NCI-H69 (cell line): Measurements from ENCODE around the gene C13orf46.
"Not testable (repeated sequence)": the region's sequence is repeated elsewhere in the genome, so short reads cannot be mapped to it uniquely, and the experiment has no call there.

Experiments used
- DNase-seq: peaks from one replicate; lab custom pipeline; 2025; lab: John Stamatoyannopoulos, UW

The C13orf46 gene

GRCh38 chr13:113991676-113992179 is 17.9 kb upstream of the C13orf46 start:
- DNase-seq, result no peak

DNA sequence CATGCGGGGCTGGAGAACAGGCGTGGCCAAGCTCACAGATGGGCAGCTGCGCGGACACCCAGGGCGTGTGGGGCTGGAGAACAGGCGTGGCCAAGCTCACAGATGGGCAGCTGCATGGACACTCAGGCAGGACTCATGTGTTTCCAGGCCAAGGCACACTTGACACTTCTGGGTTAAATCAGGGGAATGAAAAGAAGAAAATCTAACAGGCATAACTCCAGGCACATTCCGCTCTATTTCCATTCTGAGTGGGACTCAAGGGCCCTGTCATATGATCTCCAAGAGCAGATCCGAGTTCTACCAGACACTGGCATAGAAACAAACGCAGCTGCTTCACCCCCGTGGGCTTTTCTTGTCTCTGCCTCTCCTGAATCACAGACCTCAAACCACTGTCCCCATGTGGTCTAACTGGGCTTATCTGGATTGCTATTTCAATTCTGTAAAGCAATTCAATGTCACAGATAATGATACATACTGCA is 17.4 kb upstream of the C13orf46 start:
- DNase-seq, result peak; percentile 20

DNA sequence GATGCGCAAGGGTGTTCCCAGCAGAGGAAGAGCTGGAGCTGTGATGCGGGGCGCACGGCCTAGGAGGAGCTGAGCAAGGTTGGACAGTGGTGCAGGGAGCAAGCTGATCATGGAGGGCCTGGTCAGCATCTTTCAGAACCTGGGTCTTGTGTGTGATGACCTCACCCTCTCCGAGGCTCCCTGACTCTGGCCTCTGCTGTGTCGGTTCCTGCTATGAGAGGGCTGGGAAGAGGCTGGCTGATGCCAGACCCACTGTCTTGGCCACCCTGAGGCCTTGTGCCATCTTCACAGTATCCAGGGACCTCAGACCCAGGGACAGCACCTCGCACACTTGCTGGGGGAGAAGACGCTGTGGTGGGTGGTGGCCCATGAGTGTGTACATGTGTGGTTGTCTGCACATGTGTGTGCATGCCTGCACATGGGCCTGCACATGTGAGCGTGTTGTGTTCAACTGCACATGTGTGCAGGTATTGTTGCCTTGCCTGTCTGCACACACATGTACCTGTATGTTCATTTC is 16.5 kb upstream of the C13orf46 start:
- DNase-seq, result no peak

- DNase-seq, result no peak
These were observed 15.9 kb upstream of the C13orf46 start for GRCh38 chr13:113989585-113990300.

GRCh38 chr13:113988859-113989258 is 15.0 kb upstream of the C13orf46 start:
- not testable (repeated sequence) for DNase-seq

GRCh38 chr13:113982296-113982661 is 8.4 kb upstream of the C13orf46 start:
- no peak for DNase-seq

DNA sequence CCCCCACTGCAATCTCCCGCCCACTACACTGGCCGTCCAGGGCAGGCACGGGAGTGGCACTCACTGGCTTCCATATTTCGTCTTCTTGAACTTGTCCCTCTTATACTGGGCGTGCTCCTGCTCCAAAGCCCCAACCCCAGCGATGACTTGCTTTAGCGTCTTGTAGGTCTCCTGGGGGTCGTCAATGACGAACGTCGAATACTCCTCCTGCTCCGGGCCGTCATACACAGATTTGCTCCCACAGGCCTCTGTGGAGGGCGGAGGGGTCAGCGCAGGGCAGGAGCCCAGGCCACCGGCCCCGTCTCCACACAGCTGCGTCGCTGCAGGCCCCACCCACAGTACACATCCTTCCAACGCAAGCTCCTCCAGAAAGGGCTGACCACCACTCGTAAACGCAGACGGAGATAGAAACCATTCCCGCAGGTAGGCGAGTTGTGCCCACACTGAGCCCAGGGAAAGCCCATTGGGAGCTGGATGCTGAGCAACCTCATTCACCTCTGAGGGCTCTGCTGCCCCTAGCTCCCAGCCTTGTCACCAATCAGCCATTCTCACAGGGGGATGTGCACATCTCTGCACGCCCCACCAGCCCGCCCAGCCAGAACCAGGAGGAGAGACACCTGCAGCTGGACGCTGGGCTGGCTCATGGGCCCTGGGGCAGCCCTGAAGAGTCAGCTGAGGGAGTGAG is 7.9 kb upstream of the C13orf46 start:
- DNase-seq, result no peak

DNA sequence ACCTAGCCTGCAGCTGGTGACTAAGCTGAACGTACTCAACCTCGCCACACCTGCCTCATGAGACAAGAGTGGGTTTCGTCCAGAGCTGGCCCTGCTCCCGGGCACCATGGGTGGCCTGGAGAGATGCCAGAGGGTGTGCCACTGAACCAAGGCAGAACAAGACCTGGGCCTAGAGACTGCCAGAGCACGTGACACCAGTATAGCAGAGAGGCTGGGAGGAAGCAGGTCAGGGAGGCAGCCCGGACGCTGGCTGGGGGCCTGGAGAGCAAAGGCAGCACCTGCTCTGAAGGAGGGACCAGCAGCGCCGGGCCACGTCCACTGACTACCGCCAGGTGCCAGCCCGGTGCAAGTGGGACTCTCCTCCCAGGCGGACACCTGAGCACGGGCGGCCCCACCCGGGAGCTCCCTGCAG is 7.3 kb upstream of the C13orf46 start:
- DNase-seq, result peak; percentile 98

- no peak for DNase-seq
These were observed 6.7 kb upstream of the C13orf46 start for GRCh38 chr13:113980489-113981064.

- no peak for DNase-seq
These were observed 6.1 kb upstream of the C13orf46 start for GRCh38 chr13:113979791-113980471.

DNA sequence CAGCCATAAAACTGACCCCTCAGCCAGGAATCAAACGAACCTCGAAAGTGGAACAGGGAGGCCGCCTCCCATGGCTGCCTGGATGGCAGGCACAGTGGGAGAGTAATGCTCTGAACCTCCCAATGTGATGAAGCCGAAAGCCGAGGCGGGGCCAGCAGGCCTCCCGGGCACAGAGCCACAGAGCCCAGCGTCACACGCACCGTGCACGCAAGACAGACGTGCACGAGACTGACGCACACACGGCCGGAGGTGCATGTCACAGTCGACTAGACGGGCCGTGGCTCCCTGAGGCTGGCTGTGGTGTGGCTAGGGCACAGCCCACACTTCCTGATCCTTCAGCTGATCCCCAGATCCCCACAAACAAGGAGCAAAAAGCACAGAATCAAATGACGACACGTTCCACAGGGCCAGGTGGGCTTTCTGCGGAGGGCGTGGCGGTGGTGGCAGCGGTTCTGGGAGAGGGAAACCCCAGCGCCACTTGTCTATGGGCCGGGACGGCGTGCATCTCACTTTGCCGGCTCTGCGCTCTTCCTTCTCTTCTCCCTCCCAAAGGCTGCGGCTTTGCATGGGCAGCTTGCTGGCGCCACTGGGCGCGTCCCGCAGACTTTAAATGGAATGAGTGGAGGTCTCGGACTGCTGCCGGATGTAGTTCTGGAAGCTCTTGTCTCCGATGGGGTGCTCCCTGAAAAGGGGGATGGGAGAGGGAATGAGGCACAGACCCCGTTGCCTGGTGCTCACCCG is 5.0 kb upstream of the C13orf46 start:
- no peak for DNase-seq

DNA sequence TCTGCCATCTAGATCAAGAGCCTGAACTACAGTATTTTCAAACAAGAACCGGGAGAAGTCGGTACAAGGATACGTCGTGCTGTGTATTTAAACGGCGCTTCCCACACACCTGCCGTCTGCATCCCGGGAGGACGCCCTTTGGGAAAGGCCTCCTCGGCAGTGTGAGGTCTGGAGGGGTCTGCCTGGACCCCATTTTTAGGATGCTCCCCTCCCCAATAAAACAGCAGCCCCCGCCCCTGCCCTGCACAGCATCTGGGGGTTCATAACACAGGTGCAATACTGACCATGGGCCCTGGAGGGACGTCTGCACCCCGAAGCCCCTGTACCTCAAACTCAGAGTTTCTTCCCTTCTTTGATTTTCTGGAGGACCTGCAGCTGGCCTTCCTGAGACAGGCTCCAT is 4.1 kb upstream of the C13orf46 start:
- DNase-seq, result no peak

DNA sequence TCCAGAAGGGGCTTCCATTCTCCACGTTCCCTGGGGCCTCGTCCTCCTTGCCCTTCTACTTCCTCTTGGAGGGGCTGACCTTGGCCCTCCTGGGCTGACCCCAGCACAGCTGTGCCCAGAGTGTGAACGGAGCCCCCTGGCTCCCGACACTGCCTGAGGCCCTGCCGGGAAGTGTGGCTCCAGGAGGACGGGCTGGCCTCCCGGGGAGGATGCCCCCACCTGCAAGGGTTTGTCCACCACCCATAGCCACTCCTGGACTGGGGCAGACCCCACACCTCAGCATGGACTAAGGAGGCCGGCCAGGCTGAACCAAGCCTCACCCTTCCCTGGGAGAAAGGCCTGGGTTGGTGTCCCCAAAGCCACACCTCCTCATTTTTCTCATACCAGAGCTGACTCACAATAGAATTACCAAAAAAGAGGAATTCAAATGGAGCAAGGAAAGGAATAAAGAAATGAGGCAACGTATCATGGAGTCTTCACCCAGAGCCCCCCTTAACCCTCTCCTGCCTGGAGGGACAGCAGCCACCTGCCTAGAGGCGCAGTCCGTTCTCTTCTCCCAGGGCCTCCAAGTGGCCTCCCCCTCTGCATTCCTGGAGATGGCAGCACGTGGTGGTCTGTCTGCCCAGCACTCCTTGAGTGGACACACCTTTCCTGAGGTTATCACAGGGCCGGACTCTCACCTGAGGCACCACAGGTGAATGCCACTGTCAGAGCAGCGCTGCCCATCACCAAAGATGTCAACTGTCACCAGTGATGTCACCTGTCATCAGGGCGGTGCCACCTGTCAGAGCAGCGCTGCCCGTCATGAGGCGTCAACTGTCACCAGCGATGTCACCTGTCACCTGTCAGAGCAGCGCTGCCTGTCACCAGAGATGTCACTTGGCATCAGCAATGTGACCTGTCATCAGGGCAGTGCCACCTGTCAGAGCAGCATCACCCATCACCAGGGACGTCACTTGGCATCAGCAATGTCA is 3.1 kb upstream of the C13orf46 start:
- DNase-seq, result no peak

- DNase-seq, result no peak
These were observed 1.5 kb upstream of the C13orf46 start for GRCh38 chr13:113975416-113975815.

GRCh38 chr13:113974304-113975281 is 717 bp upstream of the C13orf46 start:
- DNase-seq, result no peak

DNA sequence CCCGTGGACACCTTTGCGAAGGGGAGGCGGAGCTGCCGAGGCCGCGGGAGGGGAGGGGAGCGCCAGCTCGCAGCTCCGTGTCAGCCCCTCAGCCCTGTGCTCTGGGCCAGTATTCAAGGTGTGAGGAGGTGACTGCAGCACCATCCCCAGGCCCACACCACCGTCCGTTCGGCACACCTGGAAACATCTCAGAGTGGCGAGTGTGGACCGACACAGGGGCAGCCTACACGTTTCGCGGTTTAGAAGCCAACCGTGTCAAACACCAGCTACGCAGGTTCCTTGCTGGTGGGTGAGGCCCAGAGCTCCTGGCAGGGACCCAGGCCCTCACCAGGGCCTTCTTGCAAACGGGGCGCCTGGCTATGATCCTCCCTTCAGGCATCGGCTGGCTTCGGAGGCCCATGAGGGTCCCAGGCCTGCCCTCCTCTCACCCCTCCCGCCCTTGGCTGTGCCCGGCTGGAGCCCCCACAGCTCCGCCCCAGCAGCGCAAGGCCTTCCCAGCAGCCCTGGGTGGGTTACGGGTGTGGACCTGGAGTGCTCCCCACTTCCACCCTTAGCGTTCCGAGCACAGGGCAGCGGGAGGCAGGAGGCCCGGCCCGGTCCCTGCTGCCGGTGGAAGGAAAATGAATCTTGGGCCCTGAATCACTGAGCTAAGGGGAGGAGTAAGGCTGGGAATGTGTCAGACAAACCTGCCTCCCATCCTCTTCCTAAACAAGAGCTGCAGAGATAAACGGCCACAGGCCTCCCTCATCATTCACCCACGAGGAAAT is 1.2 kb downstream of the C13orf46 start:
- no peak for DNase-seq

DNA sequence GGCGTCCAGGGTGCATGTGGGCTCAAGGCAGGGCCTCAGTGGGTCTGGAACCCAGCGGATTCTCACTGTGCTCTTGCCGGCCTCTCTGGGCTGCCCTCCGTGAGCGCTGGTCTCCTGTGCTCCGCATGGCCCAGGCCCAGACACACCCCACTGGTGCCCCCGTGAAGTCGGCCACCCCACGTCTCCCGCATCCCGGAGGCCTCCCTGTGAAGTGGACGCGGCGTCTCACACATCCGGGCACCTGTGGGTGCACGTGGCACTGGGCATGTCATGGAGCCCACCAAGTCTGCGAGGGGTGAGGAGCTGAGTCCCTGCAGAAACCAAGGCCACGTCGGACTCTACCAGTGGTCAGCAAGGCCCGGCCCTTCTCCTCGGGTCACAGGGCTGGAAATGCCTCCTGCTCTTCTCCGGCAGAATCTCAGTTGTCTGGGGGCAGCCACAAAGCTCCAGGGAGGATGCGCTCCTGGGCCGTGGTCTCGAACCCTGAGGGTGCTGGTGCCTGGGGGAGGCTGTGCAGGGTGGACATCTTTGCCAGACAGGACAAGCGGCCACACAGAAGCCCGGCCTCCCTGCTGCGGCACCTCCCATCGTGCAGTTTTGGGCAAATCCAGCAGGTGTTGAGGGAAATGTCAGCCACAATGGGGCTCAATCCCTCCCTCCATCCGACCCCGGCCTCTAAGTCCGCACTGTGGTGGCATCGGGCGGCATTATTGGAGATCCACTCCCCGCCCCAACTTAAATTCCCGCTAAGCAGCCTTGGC is 2.2 kb downstream of the C13orf46 start:
- no peak for DNase-seq
